NCI-H128 (cell line): ENCODE results near the gene FBXO34.

Source experiments
- DNase-seq: peaks from one replicate; lab custom pipeline; 2025; ENCODE audit not compliant: unreplicated experiment; lab: John Stamatoyannopoulos, UW

Gene FBXO34

DNA sequence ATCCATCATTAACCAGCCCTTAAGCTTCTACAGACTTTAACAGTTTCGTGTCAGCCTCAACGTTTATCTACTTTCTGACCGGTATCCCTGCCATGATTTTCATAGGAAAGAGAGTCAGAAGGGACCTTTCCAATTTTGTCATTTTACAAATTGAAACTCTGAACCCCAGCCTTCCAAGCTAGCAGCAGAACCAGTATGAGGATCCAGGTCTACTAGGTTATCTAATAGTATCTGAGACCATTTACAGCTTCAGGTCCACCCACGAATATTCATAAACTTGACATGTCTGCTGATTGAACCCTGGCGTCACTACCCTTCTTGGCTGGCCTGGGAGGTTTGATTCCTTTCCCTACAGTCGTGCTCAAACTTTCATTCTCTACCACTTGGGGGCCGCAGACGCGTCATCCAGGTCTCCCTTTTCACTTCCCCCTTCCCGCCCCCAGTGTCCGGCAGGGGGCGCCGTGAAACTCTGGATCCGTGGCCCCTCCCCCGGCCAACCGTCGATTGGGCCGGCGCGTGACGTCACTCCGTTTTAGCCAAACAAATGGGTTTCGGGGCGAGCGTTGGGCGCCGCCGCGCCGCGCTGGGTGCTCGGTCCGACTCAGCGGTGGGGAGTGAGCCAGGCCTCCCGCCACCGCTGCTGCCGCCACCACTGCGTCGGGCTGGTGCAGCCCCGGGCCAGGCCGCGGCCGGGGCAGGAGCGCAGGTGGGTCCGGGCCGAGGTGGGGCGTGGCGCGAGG is at the start of gene FBXO34:
TSS of gene FBXO34 (plus strand) at position 590 of the 740 bp plus-strand sequence. CDS start 78,970 bp downstream, outside the sequence.
- peak; percentile 98 for DNase-seq

DNA sequence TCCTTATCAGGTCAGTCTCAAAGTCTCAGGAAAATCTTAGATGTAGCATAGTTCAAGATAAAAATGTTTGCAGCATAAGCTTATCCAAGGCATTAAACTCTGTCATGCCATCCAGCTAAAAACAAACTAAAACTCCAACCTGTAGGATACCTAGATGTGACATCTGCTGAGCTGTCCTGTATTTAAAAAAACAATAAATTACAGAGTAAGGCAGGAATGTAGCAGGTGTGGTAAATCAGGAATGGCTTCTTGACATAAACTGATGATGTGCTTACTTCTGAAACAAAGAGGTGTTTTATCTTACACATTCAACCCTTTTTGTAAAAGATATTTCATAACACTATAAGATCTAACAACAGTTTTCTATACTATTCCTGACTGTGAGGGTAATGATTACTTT is 49.3 kb upstream of the FBXO34 start:
- DNase-seq = no peak

- no peak for DNase-seq
Measured at GRCh38 chr14:55223364-55223763, 47.9 kb upstream of the FBXO34 start.

- DNase-seq = no peak
Measured at GRCh38 chr14:55228261-55228660, 43.0 kb upstream of the FBXO34 start.

- DNase-seq = no peak
Measured at GRCh38 chr14:55233591-55233990, 37.6 kb upstream of the FBXO34 start.

DNA sequence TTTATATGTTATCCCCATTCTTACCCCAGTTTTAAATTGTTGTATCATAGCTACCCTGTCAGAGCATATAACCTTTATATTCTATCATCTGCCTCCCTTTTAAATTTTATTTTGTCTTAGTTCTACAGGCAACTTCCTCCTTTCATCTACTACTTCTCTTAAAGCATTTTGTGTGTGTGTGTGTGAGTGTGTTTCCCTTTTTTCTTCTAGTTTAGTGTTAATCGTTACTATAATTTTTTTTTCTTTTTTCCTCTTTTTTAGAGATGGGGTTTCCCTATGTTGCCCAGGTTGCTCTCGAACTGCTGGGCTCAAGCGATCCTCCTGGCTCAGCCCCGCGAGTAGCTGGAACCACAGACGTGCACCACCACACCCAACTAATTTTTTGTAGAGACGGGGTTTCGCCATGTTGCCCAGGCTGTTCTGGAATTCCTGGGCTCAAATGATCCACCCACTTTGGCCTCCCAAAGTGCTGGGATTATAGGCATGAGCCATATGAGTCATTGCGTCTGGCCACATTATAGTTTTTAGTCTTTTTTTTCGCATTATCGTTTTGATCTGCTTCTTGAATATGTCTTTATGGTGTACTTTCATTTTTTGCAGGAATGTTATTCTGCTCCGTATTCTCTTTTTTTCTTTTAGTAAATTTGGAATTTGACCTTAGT is 33.1 kb upstream of the FBXO34 start:
- DNase-seq = no peak

GRCh38 chr14:55239320-55239719 is 31.9 kb upstream of the FBXO34 start:
- no peak for DNase-seq

GRCh38 chr14:55240526-55241178 is 30.6 kb upstream of the FBXO34 start:
- DNase-seq = no peak

DNA sequence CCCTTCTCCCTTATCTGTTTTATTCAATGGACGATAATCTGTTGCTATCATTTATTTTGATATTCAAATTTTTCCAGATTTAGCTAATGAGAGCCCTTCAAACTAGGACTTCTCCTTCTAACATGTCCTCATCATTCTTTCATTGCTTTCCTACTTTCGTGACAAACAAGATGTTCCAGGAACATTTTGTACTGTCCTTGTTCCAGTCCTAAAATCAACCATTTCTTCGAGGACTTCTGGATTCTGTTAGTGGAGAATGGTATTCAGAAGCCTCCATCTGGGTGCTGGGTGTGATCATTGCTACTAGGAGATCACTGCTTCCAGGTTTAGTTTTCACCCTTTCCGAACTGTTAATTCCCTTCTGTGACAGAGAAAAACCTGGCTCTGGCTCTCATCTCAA is 29.5 kb upstream of the FBXO34 start:
- no peak for DNase-seq

GRCh38 chr14:55243386-55243785 is 27.8 kb upstream of the FBXO34 start:
- DNase-seq = no peak

GRCh38 chr14:55243813-55244212 is 27.4 kb upstream of the FBXO34 start:
- no peak for DNase-seq

GRCh38 chr14:55245657-55246268 is 25.5 kb upstream of the FBXO34 start:
- DNase-seq = no peak

- no peak for DNase-seq
Measured at GRCh38 chr14:55248411-55248810, 22.8 kb upstream of the FBXO34 start.

GRCh38 chr14:55249423-55249822 is 21.8 kb upstream of the FBXO34 start:
- no peak for DNase-seq

GRCh38 chr14:55253276-55253675 is 17.9 kb upstream of the FBXO34 start:
- DNase-seq = no peak

GRCh38 chr14:55254581-55254980 is 16.6 kb upstream of the FBXO34 start:
- DNase-seq = no peak

DNA sequence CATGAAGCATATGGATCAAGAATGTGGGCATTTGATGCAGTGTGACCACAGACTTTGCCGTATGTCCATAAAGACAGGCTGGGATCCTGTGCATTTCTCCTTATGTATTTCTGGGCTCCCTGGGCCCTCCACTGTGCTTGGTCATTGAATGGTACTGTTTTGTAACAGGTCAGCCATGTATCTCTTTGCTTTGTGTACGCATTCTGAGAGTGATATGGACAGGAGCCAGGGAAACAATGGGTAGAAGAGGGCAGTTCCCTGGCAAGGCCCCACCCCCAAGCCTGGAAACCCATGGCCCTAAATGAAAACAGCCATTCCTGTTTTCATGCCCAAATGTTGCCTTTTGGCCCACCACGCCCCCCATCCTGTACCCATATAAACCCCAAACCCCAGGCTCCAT is 15.2 kb upstream of the FBXO34 start:
- DNase-seq = no peak

GRCh38 chr14:55256586-55256985 is 14.6 kb upstream of the FBXO34 start:
- no peak for DNase-seq

GRCh38 chr14:55265197-55265596 is 6.0 kb upstream of the FBXO34 start:
- DNase-seq = no peak

DNA sequence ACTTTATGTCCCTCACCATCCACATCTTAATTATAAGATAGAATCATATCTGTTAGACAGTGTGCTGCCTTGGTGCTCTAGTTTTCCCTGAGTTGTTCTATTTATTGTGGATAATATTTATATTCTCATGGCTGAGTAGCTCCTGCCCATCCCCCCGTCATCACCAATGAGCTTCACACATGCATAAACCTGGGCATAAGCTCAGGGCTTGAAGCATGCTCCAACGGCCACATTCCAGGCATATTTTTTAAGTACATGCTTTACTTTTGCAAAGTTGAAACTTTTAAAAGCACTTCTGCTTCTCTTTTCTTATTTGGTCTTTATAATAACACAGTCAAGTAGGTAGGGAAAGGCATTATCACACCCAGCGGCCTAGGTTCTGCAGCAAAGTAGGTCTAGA is 3.4 kb upstream of the FBXO34 start:
- DNase-seq = no peak

DNA sequence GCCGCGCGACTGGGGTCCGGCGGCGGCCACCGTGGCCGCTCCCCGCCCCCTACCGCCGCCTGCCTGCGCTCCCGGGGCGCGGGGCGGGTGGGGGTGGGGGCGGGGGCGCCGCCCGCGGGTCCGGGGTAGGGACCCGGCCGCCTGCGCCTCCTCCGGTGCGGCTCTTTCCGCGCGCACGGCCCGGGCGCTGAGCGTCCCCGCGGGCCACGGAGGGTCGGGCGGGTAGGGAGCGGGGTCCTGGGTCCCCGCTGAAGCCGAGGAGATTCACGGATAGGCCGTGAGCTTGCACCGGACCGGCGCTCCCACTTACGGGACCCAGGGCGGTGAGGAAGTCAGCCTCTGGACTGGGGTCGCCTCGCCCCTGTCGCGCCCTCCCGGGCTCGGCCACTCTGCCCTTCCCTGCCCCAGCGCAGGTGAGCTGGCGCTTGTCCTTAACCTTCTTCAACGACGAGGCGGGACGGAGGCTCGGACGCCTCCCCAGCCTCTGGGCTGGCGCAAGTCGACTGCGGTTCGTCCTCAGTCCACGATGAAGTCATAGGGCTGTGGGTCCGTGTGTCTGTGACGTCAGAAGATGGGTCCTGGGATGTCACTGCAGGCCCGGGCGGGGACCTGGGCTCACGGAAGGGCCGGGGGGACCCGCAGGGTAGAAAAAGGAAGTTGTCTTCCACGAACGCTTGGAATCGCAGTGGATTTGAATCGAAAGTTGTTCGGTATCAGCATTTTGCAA is 514 bp downstream of the FBXO34 start:
- peak; percentile 12 for DNase-seq
